ENCODE results near the gene LARGE1. TPM values are rescaled to one million over a fixed set of nuclear protein-coding genes. Genes with fewer than 3 reads are reported as not detected.

The LARGE1 gene
- total RNA-seq, 4 donors from 2014 or later = 18.7 to 82.1 (median 39.2) TPM

DNA sequence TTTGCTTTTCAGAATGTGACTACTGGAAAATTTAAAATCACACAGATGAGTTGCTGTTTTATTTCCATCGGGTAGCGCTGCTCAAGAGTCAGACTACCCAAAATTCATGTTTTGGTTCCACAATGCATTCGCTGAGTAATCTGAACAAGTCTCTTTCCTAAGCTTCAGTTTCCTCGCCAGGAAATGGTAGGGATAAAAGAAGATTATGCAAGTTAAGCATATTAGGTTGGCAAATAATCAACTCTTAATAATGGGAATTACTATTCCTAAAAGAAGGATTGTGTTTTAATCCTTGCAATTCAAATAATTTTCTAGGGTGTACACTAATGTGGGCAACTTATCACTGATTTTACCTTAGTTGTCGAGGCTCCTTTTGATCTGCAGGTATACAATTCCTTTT is 326.5 kb downstream of the LARGE1 start:
- intact Hi-C loops (cut with DNase I; ENCODE audit: low total_unique reads) = no loop called here
- H3K4me1 ChIP-seq = no peaks in the 10 kb centered on the region

GRCh38 chr22:33591946-33592345 is 328.3 kb downstream of the LARGE1 start:
- Histone ChIP-seq H3K27ac (no peak overlapping the region), H3K27me3 (no peaks in the 10 kb centered on the region), H3K4me1 (no peaks in the 10 kb centered on the region), H3K36me3 (no peaks in the 10 kb centered on the region), H3K4me3 (no peak overlapping the region), H3K9me3 (no peaks in the 10 kb centered on the region)
- intact Hi-C loops (cut with DNase I; ENCODE audit: low total_unique reads) = no loop called here
- TF ChIP-seq CTCF (IDR thresholded peaks at IDR 0.05) (no peak), POLR2A (IDR thresholded peaks at IDR 0.05) (no peak)
- no peak for DNase-seq

More for the DNA sequence above, 326.5 kb downstream of the LARGE1 start:
- H3K9me3 ChIP-seq = no peaks in the 10 kb centered on the region
- DNase-seq = no peak
- H3K27me3 ChIP-seq = no peaks in the 10 kb centered on the region
- H3K36me3 ChIP-seq = no peaks in the 10 kb centered on the region
- TF ChIP-seq CTCF (IDR thresholded peaks at IDR 0.05) (no peak), POLR2A (IDR thresholded peaks at IDR 0.05) (no peak)
- H3K4me3 ChIP-seq = no peak overlapping the region
- H3K27ac ChIP-seq = no peak overlapping the region

DNA sequence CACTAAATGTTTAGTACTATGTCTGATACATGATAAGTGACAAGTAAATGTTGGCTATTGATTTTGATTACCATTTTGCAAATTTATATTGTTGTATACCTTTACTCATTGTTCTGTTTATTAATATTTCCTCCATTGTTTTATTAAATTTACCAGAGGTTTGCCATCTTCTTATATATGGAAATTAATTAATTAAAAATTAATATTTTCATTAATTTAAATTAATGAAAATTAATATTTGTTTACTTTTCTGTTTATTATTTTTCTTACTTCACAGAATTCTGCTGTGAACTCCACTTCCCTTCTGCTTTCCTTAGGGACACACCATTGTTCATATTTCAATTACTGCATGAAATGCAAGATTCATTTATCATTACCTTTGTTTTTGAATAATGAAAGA is 331.0 kb downstream of the LARGE1 start:
- TF ChIP-seq POLR2A (IDR thresholded peaks at IDR 0.05) = no peak
- no peak for TF ChIP-seq CTCF (IDR thresholded peaks at IDR 0.05)
- Histone ChIP-seq H3K4me1 (no peaks in the 10 kb centered on the region), H3K36me3 (no peaks in the 10 kb centered on the region), H3K27ac (no peak overlapping the region), H3K4me3 (no peak overlapping the region), H3K27me3 (no peaks in the 10 kb centered on the region), H3K9me3 (no peaks in the 10 kb centered on the region)
- no peak for DNase-seq
- intact Hi-C loops (cut with DNase I; ENCODE audit: low total_unique reads) = no loop called here

- no peak for DNase-seq
- no peaks in the 10 kb centered on the region for H3K27me3 ChIP-seq
- no peaks in the 10 kb centered on the region for H3K9me3 ChIP-seq
- no peak for TF ChIP-seq CTCF (IDR thresholded peaks at IDR 0.05)
- H3K4me1 ChIP-seq = no peaks in the 10 kb centered on the region
- intact Hi-C loops (cut with DNase I; ENCODE audit: low total_unique reads) = no loop called here
- H3K4me3 ChIP-seq = no peak overlapping the region
- no peak overlapping the region for H3K27ac ChIP-seq
- H3K36me3 ChIP-seq = no peaks in the 10 kb centered on the region
Measured at GRCh38 chr22:33588860-33589259, 331.4 kb downstream of the LARGE1 start.

DNA sequence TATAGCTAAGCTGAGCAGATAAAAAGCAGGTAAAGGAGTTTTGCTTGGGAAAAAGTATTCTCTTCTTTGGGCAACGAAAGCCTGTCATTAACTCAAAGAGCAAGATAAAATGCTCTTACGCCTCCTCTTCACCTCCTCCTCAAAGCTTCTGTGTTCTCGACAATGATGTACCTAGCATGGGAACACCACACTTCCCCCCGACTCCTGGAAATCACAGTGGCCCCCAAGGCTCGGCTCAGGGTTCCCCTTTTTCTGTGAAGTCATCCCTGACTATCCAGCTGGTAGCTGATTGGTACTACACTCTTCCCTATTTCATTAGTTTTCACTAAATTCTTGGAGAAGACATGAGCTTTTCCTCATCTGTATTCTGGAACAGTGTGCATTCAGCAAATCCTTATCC is 336.1 kb downstream of the LARGE1 start:
- Histone ChIP-seq H3K27me3 (no peaks in the 10 kb centered on the region), H3K27ac (no peak overlapping the region), H3K4me3 (no peak overlapping the region), H3K9me3 (no peaks in the 10 kb centered on the region), H3K4me1 (no peaks in the 10 kb centered on the region), H3K36me3 (no peaks in the 10 kb centered on the region)
- intact Hi-C loops (cut with DNase I; ENCODE audit: low total_unique reads) = no loop called here
- no peak for DNase-seq
- TF ChIP-seq CTCF (IDR thresholded peaks at IDR 0.05) (no peak), POLR2A (IDR thresholded peaks at IDR 0.05) (no peak)

Data from uterus (tissue), 4 donors.